Left renal pelvis (tissue), 4 donors: ENCODE data around the gene HPS5. TPM values are rescaled to one million over a fixed set of nuclear protein-coding genes. Genes with fewer than 3 reads are reported as not detected.
"Not testable (repeated sequence)": the region's sequence is repeated elsewhere in the genome, so short reads cannot be mapped to it uniquely, and the experiment has no call there.

Experiments used
- DNase-seq, 4 donors: peaks; one replicate each; pipeline ENCODE4 v3.0.0-alpha.2; 2013; ENCODE audit warnings: low read depth in 4 of 4, low spot score in 3 of 4
- polyA plus RNA-seq, 4 donors: library from polyadenylated mRNA; unstranded; fragments of 120-200 nt; gene quantifications; one replicate each; pipeline ENCODE4 v1.2.1, GENCODE V29; 2013; ENCODE audit not compliant: insufficient read length in 4 of 4

The HPS5 gene
- polyA plus RNA-seq, 4 donors: 17.2 to 24.9 (median 21.3) TPM

DNA sequence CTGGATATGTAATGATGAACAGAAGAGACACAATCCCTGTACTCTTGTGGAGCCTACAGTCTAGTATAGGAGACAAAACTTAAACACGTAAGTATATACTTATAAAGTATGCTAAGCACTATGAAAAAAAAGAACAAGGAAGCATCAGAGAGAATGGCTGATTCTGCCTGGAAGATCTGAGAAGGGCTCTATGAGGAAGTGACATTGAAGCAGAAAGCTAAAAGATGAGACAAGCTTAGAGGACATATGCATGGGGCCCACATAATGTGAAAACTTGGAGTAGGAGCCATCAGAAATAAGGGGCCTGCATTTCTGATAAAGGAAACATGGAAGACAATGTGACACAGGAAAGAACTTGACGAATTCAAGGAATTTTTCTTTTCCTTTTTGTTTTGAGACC, 39.3 kb downstream of the HPS5 start:
- no peak for DNase-seq

DNA sequence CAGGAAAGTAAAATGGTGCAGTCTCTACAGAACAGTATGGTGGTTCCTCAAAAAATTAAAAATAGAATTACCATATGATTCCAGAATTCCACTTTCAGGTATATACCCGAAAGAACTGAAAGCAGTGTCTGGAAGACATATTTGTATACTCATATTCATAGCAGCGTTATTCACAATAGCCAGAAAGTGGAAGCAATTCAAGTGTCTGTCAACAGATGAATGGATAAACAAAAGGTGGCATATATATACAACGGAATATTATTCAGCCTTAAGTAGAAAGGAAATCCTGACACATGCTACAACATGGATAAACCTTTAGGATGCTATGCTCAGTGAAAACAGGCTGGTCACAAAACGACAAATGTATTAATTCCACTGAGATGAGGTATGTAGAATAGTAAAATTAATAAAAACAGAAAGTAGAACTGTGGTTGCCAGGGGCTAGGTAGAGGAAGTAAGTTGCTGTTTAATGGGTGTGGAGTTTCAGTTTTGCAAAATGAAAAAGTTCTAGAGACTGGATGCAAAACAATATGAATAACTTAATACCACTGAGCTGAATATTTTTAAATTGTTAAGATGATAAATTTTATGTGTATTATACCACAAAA, 41.4 kb downstream of the HPS5 start:
- DNase-seq: no peak

DNA sequence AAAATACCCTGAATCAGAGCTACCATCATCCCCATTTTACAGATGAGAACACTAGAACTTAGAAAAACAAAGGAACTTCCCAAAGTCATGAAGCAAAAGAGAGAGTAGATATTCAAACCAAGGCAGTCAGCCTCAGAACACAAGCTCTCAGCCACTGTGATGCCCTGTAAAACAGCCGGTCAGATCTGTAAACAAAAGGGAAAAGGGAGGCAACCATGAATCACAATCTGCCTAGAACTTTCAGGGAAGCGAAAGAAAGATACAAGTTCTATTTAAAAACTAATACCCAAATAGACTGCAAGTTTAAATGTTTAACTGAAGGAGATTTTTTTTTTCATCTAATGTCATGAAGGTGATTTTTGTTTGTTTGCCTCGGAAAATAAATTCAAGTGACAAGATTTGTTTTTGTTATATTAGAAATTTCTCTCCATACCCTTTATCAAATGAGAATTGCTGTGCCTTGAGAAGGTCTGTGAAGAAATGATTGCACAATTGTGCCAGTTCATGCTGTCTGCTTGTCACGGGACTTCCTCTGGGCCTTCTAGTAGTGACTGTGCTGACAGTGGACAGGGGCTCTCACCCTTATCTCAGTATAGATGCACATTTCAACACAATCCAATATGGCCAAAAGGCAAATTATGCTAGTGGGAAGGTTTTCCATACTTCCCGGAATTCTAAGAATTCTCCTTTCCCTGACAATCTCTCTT, 44.2 kb downstream of the HPS5 start:
- DNase-seq: no peak

DNA sequence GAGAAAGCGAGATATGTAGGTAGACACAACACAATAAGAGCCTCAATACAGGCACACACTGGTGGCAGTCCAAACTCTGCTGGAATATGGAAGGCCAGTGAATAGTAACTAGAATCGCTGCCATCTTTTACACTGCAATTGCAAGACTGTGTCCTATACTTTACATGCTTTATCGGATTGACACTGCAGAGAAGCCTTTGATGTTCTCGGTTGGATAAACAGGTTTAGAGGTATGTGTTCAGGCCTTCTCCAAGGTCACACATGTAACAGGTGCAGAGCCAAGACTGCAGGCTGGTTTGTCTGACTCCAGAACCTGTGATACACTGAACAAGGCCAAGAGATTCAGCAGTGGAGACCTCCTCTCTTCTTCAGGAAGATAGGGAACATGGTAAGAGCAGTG, 50.7 kb downstream of the HPS5 start:
- no peak for DNase-seq

DNA sequence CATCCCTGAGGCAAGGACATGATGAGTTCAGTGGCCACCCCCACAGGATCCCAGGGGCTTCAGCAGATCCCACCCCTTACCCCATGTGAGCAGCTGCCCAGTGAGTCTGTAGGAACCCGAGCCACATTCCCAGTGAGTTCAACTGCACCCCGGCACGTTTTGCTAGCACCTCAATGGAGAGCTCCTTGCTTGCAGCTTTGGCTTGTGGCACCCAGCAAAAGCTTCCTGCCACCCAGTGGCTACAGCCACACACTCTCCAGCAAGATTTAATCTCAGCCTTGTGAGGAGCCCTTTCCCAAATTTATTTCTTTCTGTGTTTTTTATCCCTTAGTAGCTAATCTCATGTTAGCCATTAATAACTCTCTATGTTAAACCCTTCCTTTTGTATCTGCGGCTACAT, 51.8 kb downstream of the HPS5 start:
- DNase-seq: no peak

DNA sequence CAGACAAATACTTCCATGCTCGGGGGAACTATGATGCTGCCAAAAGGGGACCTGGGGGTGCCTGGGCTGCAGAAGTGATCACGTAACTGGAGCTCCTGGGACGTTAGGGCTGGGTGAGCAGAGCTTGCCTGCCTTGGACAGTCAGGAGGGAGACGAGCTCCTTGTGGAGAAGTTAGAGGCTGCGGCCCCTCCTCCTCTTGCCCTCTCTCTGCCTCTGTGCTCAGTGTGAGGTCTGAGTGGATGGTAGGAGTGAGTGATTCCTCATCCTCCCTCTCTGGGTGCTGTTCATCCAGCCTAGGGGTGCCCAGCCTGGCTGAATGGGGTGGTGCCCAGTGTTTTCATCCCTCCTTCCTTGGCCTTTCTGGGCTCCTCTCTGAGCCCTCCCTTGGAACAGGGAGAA, 52.7 kb downstream of the HPS5 start:
- not testable (repeated sequence) for DNase-seq

DNA sequence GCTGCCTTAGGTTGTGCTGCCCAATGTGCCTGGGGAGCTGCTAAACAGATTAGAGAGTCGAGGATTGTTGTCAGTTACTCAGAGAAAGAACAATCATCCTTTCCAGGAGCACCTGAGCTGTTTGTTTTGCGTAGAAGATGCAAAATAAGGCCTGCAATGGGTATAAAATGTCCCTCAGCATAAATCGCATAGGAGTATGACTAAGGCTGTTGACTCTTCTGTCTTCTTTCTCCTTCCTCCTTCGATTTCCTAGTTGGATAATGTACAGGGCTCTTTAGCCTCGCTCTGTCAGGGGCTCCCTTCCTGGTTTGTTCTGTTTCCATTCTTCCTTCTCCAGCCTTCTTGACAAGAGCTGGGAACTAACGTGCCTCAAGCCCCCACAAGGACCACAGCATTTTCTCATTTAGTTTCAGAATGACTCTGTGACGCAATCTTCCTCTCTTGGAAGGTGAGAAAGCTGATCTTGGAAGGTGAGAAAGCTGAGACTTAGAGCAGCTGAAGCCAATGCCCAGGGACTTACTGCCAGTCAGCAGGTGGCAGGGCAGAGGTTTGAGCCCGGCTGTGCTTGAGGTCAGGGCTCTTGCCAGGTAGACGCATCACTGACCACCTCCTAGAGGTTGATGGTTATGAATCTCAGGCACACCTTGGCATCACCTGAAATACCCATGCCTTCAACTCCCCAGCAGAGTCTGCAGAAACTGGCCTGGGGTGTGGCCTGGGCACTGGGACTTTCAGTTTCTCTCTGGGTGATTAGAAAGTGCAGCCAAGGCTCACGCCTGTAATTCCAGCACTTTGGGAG, 54.4 kb downstream of the HPS5 start:
- not testable (repeated sequence) for DNase-seq

DNA sequence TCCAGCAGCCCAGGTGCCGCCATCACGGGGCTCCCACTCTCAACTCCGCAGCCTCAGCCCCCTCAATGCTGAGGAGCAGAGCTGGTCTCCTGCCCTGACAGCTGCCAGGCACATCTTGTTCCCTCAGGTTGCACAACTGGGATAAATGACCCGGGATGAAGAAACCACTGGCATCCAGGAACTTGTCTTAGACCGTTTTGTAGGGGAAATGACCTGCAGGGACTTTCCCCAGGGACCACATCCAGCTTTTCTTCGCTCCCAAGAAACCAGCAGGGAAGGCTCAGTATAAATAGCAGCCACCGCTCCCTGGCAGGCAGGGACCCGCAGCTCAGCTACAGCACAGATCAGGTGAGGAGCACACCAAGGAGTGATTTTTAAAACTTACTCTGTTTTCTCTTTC, 56.0 kb downstream of the HPS5 start, which contains the start of gene SAA1:
Gene SAA1, plus strand, starts transcription at position 316 of the 400 bp plus-strand sequence. CDS start 624 bp downstream, outside the sequence.
- no peak for DNase-seq

DNA sequence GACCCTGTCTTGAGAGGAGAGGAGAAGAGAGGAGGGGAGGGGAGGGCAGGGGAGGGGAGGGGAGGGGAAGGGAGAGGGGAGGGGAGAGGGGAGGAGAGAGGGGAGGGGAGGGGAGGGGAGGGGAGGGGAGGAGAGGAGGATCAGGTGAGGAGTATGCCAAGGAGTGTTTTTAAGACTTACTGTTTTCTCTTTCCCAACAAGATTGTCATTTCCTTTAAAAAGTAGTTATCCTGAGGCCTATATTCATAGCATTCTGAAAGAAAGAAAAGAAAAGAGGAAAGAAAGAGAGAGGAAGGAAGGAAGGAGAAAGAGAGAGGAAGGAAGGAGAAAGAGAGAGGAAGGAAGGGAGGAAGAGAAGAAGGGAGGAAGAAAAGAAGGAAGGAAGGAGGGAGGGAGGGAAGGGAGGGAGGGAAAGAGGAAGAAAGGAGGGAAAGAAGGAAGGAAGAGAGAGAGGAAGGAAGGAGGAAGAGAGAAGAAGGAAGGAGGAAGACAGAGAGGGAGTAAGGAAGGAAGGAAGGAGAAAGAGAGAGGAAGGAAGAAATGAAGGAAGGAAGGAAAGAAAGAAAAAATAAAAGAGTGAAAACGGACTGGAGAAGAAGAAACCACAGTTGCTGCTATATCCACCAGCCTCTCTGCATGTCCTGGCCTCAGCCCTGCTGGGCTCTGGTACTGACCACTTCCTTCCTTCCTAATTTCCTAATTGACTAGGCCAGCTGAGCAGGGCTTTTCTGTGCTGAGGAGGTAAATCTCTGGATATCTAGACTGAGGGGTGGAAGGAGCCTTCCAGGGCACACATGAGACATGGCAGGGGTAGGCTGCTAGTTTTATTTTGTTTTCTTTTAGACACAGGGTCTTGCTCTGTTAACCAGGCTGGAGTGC, 57.0 kb downstream of the HPS5 start:
- DNase-seq: no peak

DNA sequence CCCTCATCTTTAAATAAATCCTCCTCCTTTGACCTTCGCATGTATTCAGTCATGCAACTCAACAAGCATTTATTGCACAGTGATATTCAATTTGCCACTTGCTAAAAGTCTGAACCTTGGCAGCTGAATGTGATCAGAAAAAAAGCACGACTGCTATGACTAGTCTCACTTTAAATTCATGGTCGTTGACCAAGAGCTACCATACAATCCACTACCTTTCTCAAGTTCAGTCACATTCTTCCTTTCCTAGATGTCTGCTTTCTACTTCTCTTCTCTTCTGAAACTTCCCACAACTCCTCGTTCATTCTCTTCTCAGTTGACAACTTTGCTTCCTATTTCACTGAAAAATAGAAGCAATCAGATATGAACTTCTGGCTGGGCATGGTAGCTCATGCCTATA, 57.9 kb downstream of the HPS5 start:
- DNase-seq: no peak

DNA sequence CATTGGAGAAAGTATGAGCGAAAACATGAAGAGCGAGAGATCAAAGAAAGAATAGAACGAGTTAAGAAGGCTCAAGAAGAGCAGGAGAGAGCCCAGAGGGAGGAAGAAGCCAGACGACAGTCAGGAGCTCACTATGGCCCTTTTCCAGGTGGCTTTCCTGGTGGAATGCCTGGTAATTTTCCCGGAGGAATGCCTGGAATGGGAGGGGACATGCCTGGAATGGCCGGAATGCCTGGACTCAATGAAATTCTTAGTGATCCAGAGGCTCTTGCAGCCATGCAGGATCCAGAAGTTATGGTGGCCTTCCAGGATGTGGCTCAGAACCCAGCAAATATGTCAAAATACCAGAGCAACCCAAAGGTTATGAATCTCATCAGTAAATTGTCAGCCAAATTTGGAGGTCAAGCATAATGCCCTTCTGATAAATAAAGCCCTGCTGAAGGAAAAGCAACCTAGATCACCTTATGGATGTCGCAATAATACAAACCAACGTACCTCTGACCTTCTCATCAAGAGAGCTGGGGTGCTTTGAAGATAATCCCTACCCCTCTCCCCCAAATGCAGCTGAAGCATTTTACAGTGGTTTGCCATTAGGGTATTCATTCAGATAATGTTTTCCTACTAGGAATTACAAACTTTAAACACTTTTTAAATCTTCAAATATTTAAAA, 59.1 kb downstream of the HPS5 start:
- not testable (repeated sequence) for DNase-seq

DNA sequence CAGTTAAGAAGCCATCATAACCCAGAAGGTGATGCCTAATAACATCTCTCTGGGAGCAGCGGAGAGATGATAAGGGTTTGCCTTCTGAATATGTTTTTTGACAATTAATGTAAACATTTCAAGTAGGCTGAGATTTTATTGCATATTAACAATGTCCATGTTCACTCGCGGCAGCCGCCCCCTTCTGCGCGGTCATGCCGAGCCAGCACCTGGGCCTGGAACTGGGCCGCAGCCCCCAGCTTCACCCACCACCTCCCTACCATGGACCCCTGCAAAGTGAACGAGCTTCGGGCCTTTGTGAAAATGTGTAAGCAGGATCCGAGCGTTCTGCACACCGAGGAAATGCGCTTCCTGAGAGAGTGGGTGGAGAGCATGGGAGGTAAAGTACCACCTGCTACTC, 60.2 kb downstream of the HPS5 start:
- DNase-seq: no peak

DNA sequence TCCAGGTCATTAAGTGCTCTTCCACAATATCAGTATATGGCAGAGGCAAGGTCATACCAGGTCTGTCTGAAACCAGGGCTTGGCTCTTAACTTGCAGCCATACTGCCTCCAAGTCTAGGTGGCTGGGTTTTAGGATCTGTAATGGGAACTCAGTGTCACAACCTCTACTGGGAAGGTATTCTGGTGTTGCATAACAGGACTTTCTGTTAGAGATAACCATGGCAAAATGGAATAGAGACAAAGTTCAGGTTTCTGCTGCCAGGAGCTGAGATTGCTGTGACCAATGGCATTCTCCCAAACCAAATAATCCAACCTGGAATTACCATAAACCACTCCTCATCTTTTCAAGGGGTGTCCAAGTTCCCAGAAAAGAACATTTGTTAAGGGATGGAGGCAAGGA, 62.7 kb downstream of the HPS5 start:
- no peak for DNase-seq

DNA sequence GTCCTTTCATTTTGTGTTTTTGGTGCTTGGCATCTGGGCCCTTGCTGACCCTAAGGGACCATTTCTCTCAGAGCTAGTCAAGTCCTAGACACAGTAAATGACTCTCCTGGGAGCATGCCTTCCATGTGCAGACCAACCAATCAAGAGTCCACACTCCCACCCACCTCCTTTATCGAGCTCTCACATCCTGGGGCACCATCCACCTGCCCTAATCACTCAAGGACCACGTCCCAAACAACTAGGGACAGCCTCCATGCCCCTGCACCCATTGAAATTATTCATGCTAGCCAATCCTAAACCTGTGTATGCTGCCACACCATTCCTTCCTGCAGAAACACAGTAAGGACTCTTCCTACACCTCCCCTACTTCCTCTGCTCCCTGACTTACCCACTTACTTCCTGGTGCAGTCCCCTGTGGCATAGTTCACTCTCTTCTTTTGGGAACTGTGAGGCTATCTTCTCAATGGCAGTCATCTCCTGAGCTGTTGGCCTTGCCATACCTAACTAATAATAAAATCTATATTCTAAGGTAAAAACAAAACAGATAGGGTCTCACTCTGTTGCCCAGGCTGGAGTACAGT, 67.1 kb downstream of the HPS5 start:
- DNase-seq: no peak

DNA sequence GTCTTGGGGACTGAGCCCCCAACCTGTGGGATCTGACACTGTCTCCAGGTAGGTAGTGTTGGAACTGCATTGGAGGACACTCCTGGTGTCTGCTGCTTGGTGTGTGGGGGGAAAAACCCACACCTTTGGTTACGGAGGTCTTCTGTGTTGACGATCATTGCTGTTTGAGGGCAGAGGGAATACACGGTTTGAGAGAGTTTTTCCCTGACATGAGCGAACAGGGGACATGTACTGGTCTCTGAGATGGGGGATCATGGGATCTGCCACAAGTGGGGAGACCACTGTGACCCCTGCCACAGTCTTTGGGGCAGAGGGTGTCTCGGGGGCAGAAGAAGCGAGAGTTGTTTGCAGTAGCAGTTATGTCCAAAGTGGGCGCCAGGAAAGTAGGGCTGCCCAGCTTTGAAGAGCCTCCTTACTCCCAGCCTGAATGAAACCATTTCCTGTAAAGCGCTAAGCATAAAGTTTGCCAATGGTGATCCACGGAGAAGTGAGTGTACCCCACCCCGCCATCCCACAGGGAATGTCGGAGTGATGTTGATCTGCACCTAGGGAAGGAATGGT, 68.1 kb downstream of the HPS5 start:
- DNase-seq: no peak

DNA sequence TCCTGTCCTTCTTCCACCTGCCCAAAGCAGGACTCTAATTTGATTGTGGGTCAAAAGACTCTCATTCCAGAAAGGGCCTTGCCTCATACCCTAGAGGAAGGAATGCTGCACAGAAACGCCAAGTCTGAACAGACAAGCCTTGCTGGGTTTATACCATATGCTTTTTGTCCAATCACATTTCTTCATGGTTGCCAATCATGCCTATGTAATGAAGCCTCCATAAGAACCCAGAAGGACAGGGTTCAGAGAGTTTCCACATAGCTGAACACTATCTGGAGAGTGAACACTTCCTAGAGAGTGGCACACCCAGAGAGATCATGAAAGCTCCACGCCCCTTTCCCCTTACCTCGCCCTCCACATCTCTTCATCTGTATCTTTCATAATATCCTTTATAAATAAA, 68.7 kb downstream of the HPS5 start:
- no peak for DNase-seq

DNA sequence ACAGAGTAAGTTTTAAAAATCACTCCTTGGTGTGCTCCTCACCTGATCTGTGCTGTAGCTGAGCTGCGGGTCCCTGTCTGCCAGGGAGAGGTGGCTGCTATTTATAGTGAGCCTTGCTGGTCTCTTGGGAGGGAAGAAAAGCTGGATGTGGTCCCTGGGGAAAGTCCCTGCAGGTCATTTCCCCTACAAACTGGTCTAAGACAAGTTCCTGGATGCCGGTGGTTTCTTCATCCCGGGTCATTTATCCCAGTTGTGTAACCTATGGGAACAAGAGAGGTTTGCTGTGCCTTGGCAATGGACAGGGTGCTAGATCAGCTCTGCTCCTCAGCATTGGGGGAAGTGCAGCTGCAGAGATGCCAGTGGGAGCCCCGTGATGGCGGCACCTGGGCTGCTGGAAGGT, 73.4 kb downstream of the HPS5 start, which contains the start of gene SAA2:
Gene SAA2, minus strand, starts transcription at position 108 of the 400 bp plus-strand sequence. CDS start 657 bp downstream, outside the sequence.
- DNase-seq: no peak

DNA sequence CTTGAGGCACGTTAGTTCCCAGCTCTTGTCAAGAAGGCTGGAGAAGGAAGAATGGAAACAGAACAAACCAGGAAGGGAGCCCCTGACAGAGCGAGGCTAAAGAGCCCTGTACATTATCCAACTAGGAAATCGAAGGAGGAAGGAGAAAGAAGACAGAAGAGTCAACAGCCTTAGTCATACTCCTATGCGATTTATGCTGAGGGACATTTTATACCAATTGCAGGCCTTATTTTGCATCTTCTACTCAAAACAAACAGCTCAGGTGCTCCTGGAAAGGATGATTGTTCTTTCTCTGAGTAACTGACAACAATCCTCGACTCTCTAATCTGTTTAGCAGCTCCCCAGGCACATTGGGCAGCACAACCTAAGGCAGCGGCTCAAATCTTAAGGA, 74.8 kb downstream of the HPS5 start:
- DNase-seq: not testable (repeated sequence)
